HG03457 (cell line): ENCODE results near the gene NUDT4B.
"Not testable (repeated sequence)": the region's sequence is repeated elsewhere in the genome, so short reads cannot be mapped to it uniquely, and the experiment has no call there.

Source experiments
- ATAC-seq: cut with Tn5 transposase; IDR thresholded peaks from one replicate; pipeline ENCODE4 v1.9.1; 2021; ENCODE audit warnings: moderate number of reproducible peaks; ENCODE audit not compliant: unreplicated experiment

The NUDT4B gene

GRCh38 chr1:148793762-148794332 lies 45.3 kb downstream of the NUDT4B start:
- ATAC-seq = not testable (repeated sequence)
